HepG2 (cell line): ENCODE measurements around the gene SLC12A3. TPM values are rescaled to one million over a fixed set of nuclear protein-coding genes. Genes with fewer than 3 reads are reported as not detected.
A peak's percentile ranks its signal among the peaks of the same experiment; 100 is the strongest.

Experiments
- HNF4G ChIP-seq, 2 experiments: sonication (generic) in 1 of 2; formaldehyde crosslinking in 1 of 2; IDR thresholded peaks; 2 replicates each; pipeline versions ENCODE4 v1.4.0 to v1.6.1; 2011 to 2020; ENCODE audit warnings: borderline replicate concordance in 2 of 2, low read depth in 2 of 2, mild to moderate bottlenecking in 2 of 2, low read length in 1 of 2, missing genetic modification reagents in 1 of 2, moderate library complexity in 1 of 2
- NPAS2 ChIP-seq: sonication (generic); formaldehyde crosslinking; IDR thresholded peaks from 2 replicates; pipeline ENCODE4 v1.8.0; 2022; ENCODE audit warnings: mild to moderate bottlenecking, missing genetic modification reagents, borderline replicate concordance
- PAF1 ChIP-seq: IDR thresholded peaks from 2 replicates; pipeline ENCODE4 v1.6.1; 2016; ENCODE audit warnings: missing genetic modification reagents, missing compliant biosample characterization
- POLR2A ChIP-seq, 2 experiments: IDR thresholded peaks; 2 replicates each; pipeline ENCODE4 v1.6.1; 2011; ENCODE audit warnings: low read depth in 2 of 2, low read length in 2 of 2, mild to moderate bottlenecking in 1 of 2, moderate library complexity in 1 of 2; ENCODE audit not compliant: insufficient read depth in 1 of 2
- SRSF1 ChIP-seq: fragments of 200-400 bp; formaldehyde crosslinking; optimal IDR thresholded peaks from 2 replicates; pipeline ENCODE3; 2017; ENCODE audit warnings: mild to moderate bottlenecking, low read depth, low read length, moderate library complexity
- ZNF207 ChIP-seq: fragments of 450-650 bp; IDR thresholded peaks from 2 replicates; pipeline ENCODE4 v1.6.1; 2016; ENCODE audit warnings: antibody characterized with exemption, borderline replicate concordance
- ZNF33A ChIP-seq: sonication (generic); formaldehyde crosslinking; IDR thresholded peaks from 2 replicates; pipeline ENCODE4 v1.5.1; 2020; ENCODE audit warnings: missing genetic modification reagents, mild to moderate bottlenecking, moderate library complexity, borderline replicate concordance
- ZNF557 ChIP-seq: sonication (generic); formaldehyde crosslinking; IDR thresholded peaks from 2 replicates; pipeline ENCODE4 v1.4.0; 2020; ENCODE audit warnings: missing genetic modification reagents
- ZNF792 ChIP-seq: IDR thresholded peaks from 2 replicates; pipeline ENCODE4 v1.6.1; 2016
- polyA plus RNA-seq, 8 experiments: library from polyadenylated mRNA; depleted of rRNA in 3 of 8; stranded (reverse) in 7 of 8; unstranded in 1 of 8; fragments of >200 nt; fragmentation: Illumina TruSeq in 4 of 8; extraction: Trizol in 4 of 8; gene quantifications; 2 replicates each; pipeline versions ENCODE4 v1.2.1 to v1.2.3, GENCODE V29; 2011 to 2016; ENCODE audit warnings: low read depth in 4 of 8, missing spikeins in 1 of 8, mixed read lengths in 1 of 8; ENCODE audit not compliant: insufficient read depth in 1 of 8
- total RNA-seq, 5 experiments: library from RNA; depleted of rRNA; stranded (reverse); fragments of >200 nt; fragmentation: Illumina TruSeq; extraction: Trizol; gene quantifications; 2 replicates each; pipeline ENCODE4 v1.2.3, GENCODE V29; 2016; ENCODE audit warnings: low read depth in 1 of 5
- TF ChIP-seq, protein P1 (sequence below): sonication (generic); formaldehyde crosslinking; conservative IDR thresholded peaks from 2 replicates; pipeline ENCODE4 v1.8.1; 2023; ENCODE audit warnings: missing genetic modification reagents

Gene SLC12A3
- total and polyA plus RNA-seq, 2 of the 13 experiments (the other 11 are each of a cell fraction or from before 2014, with no cell fraction given): 6.2 TPM; not detected in 1

DNA sequence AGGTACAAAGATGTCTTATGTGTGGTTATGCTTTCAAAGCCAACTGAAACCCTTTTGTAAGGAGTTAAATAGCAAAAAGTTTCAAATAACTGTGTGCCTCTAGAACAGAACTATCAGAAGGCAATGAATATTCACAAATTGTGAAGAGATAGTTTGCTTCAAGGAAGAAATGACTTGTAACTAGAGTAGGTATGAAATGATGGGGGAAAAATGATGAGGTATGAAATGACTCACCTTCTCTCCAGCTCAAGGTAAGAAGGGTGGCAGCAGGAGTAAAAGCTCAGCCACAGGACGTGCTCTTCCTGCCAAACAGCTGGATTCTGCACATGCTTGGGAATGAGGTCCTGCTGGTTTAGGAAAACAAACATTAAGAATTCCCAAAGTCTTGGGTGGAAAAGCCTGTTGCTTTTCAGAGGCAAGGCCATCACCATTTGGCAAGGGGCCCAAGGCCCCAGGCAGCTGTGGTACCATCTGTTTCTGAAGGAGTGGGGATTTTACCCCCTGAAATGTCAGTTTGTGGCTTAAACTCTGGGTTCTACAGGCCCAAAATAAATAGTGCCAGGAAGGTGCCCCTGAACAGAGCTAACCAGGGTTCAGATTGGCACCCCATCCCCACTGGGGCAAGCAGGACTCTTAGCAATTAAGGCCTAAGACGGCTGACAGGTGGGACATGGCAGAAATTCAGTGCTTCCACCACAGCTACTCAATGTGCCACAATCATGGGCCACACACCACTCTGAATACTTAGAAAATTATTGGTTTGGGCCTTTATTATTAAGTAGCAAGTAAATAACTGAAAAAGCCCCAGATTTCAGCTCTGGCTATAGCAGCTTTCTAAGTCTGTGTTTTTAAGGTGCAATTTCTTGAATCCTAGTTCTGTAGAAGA lies 80.2 kb downstream of the SLC12A3 start (continued):
- TF ChIP-seq HNF4G (IDR thresholded peaks at IDR 0.05; ENCODE audit: borderline replicate concordance, low read depth, low read length) (no peak), HNF4G (CRISPR knock-in tag; IDR thresholded peaks at IDR 0.05; ENCODE audit: borderline replicate concordance, low read depth) (no peak), POLR2A (IDR thresholded peaks at IDR 0.05; ENCODE audit: insufficient read depth in 1 of 2, low read depth in 2 of 2, low read length in 2 of 2) (peak; percentile 39 to 50; a peak in 3 of 4 replicates), ZNF33A (CRISPR knock-in tag) (no peak), ZNF557 (CRISPR knock-in tag) (no peak), NPAS2 (CRISPR knock-in tag) (no peak), PAF1 (CRISPR knock-in tag) (0 out of 2 replicates have a peak, but pooled peaks have one; percentile 73), ZNF207 (no peak), SRSF1 (no peak), ZNF792 (CRISPR knock-in tag) (no peak)
- TF ChIP-seq, protein P1, sequence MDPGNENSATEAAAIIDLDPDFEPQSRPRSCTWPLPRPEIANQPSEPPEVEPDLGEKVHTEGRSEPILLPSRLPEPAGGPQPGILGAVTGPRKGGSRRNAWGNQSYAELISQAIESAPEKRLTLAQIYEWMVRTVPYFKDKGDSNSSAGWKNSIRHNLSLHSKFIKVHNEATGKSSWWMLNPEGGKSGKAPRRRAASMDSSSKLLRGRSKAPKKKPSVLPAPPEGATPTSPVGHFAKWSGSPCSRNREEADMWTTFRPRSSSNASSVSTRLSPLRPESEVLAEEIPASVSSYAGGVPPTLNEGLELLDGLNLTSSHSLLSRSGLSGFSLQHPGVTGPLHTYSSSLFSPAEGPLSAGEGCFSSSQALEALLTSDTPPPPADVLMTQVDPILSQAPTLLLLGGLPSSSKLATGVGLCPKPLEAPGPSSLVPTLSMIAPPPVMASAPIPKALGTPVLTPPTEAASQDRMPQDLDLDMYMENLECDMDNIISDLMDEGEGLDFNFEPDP (CRISPR knock-in tag): 0 out of 2 replicates have a peak, but pooled peaks have one; percentile 72
